ENCODE measurements around the gene SULT1E1.
"Not testable (repeated sequence)": the region's sequence is repeated elsewhere in the genome, so short reads cannot be mapped to it uniquely, and the experiment has no call there.

SULT1E1 gene

GRCh38 chr4:69843932-69844331 lies 16.0 kb downstream of the SULT1E1 start:
- no peak for DNase-seq (ENCODE audit: low read depth in 2 of 2)

GRCh38 chr4:69843301-69843700 lies 16.6 kb downstream of the SULT1E1 start:
- no peak for DNase-seq (ENCODE audit: low read depth in 2 of 2)

GRCh38 chr4:69838977-69839376 lies 21.0 kb downstream of the SULT1E1 start:
- DNase-seq (ENCODE audit: low read depth in 2 of 2) = no peak

GRCh38 chr4:69836287-69836686 lies 23.7 kb downstream of the SULT1E1 start:
- no peak for DNase-seq (ENCODE audit: low read depth in 2 of 2)

- DNase-seq (ENCODE audit: low read depth in 2 of 2) = no peak
Measured at GRCh38 chr4:69835766-69836165, 24.2 kb downstream of the SULT1E1 start.

GRCh38 chr4:69833251-69833650 lies 26.7 kb downstream of the SULT1E1 start:
- DNase-seq (ENCODE audit: low read depth in 2 of 2) = no peak

- no peak for DNase-seq (ENCODE audit: low read depth in 2 of 2)
Measured at GRCh38 chr4:69832326-69833030, 27.5 kb downstream of the SULT1E1 start.

GRCh38 chr4:69831646-69832325 lies 28.2 kb downstream of the SULT1E1 start:
- no peak for DNase-seq (ENCODE audit: low read depth in 2 of 2)

GRCh38 chr4:69831270-69831627 lies 28.7 kb downstream of the SULT1E1 start:
- DNase-seq (ENCODE audit: low read depth in 2 of 2) = no peak

- no peak for DNase-seq (ENCODE audit: low read depth in 2 of 2)
Measured at GRCh38 chr4:69830560-69831269, 29.2 kb downstream of the SULT1E1 start.

- DNase-seq (ENCODE audit: low read depth in 2 of 2) = no peak
Measured at GRCh38 chr4:69830192-69830559, 29.8 kb downstream of the SULT1E1 start.

GRCh38 chr4:69829678-69830077 lies 30.3 kb downstream of the SULT1E1 start:
- DNase-seq (ENCODE audit: low read depth in 2 of 2) = no peak

GRCh38 chr4:69828828-69829227 lies 31.1 kb downstream of the SULT1E1 start:
- DNase-seq (ENCODE audit: low read depth in 2 of 2) = no peak

GRCh38 chr4:69825056-69825455 lies 34.9 kb downstream of the SULT1E1 start:
- DNase-seq (ENCODE audit: low read depth in 2 of 2) = not testable (repeated sequence)

- DNase-seq (ENCODE audit: low read depth in 2 of 2) = peak; percentile 26 to 31
Measured at GRCh38 chr4:69823481-69824186, 36.3 kb downstream of the SULT1E1 start.

- no peak for DNase-seq (ENCODE audit: low read depth in 2 of 2)
Measured at GRCh38 chr4:69823048-69823447, 36.9 kb downstream of the SULT1E1 start.

GRCh38 chr4:69822198-69822597 lies 37.7 kb downstream of the SULT1E1 start:
- DNase-seq (ENCODE audit: low read depth in 2 of 2) = no peak

- DNase-seq (ENCODE audit: low read depth in 2 of 2) = no peak
Measured at GRCh38 chr4:69818060-69818639, 41.8 kb downstream of the SULT1E1 start.

- DNase-seq (ENCODE audit: low read depth in 2 of 2) = no peak
Measured at GRCh38 chr4:69816236-69816635, 43.7 kb downstream of the SULT1E1 start.

- no peak for DNase-seq (ENCODE audit: low read depth in 2 of 2)
Measured at GRCh38 chr4:69813628-69814027, 46.3 kb downstream of the SULT1E1 start.

- no peak for DNase-seq (ENCODE audit: low read depth in 2 of 2)
Measured at GRCh38 chr4:69811166-69811565, 48.8 kb downstream of the SULT1E1 start.

GRCh38 chr4:69800599-69800998 lies 59.3 kb downstream of the SULT1E1 start:
- DNase-seq (ENCODE audit: low read depth in 2 of 2) = no peak
